Neural progenitor cell (in vitro differentiated cells): ENCODE data around the gene ANXA2. TPM values are rescaled to one million over a fixed set of nuclear protein-coding genes. Genes with fewer than 3 reads are reported as not detected.

ENCODE experiments used
- DNase-seq: peaks from one replicate; pipeline ENCODE4 v3.0.0-alpha.2; 2016; ENCODE audit warnings: low spot score
- H2AFZ ChIP-seq: fragments of 200-600 bp; sonication (generic); replicated peaks from 2 replicates; pipeline ENCODE4 v1.6.1; 2016; ENCODE audit warnings: antibody characterized with exemption
- H3F3A ChIP-seq: fragments of 200-600 bp; sonication (generic); 2 replicates; pipeline ENCODE4 v1.6.1; 2016; ENCODE audit warnings: antibody characterized with exemption, low read depth
- H3K27ac ChIP-seq: fragments of 200-600 bp; sonication (generic); 2 replicates; pipeline ENCODE4 v1.5.1; 2016; ENCODE audit warnings: mild to moderate bottlenecking
- H3K27me3 ChIP-seq: fragments of 200-600 bp; sonication (generic); 2 replicates; pipeline ENCODE4 v1.6.1; 2016; ENCODE audit warnings: mild to moderate bottlenecking, moderate library complexity
- H3K36me3 ChIP-seq: fragments of 200-600 bp; sonication (generic); 2 replicates; pipeline ENCODE4 v1.5.1; 2016
- H3K4me1 ChIP-seq: fragments of 200-600 bp; sonication (generic); 2 replicates; pipeline ENCODE4 v1.6.1; 2016; ENCODE audit warnings: mixed run types
- H3K4me2 ChIP-seq: fragments of 200-600 bp; sonication (generic); 2 replicates; pipeline ENCODE4 v1.6.1; 2016
- H3K4me3 ChIP-seq: fragments of 200-600 bp; sonication (generic); 2 replicates; pipeline ENCODE4 v1.5.1; 2016
- H3K79me2 ChIP-seq: fragments of 200-600 bp; sonication (generic); 2 replicates; pipeline ENCODE4 v1.6.1; 2016; ENCODE audit warnings: low read depth
- H3K9ac ChIP-seq: fragments of 200-600 bp; sonication (generic); 2 replicates; pipeline ENCODE4 v1.6.1; 2016
- H3K9me3 ChIP-seq: fragments of 200-600 bp; sonication (generic); 2 replicates; pipeline ENCODE4 v1.5.1; 2016; ENCODE audit warnings: low read depth
- H4K20me1 ChIP-seq: fragments of 200-600 bp; sonication (generic); 2 replicates; pipeline ENCODE4 v1.6.1; 2016; ENCODE audit warnings: low read depth
- H3K27ac Mint-ChIP-seq: 3 replicates; pipeline ENCODE4 v1.8.0; 2021; ENCODE audit warnings: mixed read lengths
- H3K27me3 Mint-ChIP-seq: 2 replicates; pipeline ENCODE4 v1.8.0; 2022; ENCODE audit warnings: low read depth, mild to moderate bottlenecking, inconsistent platforms, moderate library complexity, mixed read lengths; ENCODE audit not compliant: insufficient read depth
- H3K36me3 Mint-ChIP-seq: 3 replicates; pipeline ENCODE4 v1.8.0; 2021; ENCODE audit warnings: mixed read lengths
- H3K4me1 Mint-ChIP-seq: 3 replicates; pipeline ENCODE4 v1.8.0; 2021; ENCODE audit warnings: mixed read lengths
- H3K4me3 Mint-ChIP-seq: 3 replicates; pipeline ENCODE4 v1.8.0; 2021; ENCODE audit warnings: mild to moderate bottlenecking, moderate library complexity, mixed read lengths
- H3K9me3 Mint-ChIP-seq: 3 replicates; pipeline ENCODE4 v1.8.0; 2020; ENCODE audit warnings: mixed read lengths
- CTCF ChIP-seq: fragments of 200-600 bp; sonication (generic); IDR thresholded peaks from 2 replicates; pipeline ENCODE4 v1.5.1; 2017; ENCODE audit warnings: antibody characterized with exemption, mild to moderate bottlenecking
- EZH2 ChIP-seq: fragments of 200-600 bp; sonication (generic); IDR thresholded peaks from 2 replicates; pipeline ENCODE4 v1.6.1; 2017; ENCODE audit warnings: antibody characterized with exemption, mild to moderate bottlenecking, moderate library complexity
- EZH2phosphoT487 ChIP-seq: fragments of 200-600 bp; sonication (generic); IDR thresholded peaks from 2 replicates; pipeline ENCODE4 v1.6.1; 2017; ENCODE audit warnings: antibody characterized with exemption
- total RNA-seq: library from RNA; depleted of rRNA; stranded (reverse); fragments of >200 nt; gene quantifications from 2 replicates; pipeline ENCODE4 v1.2.3, GENCODE V29; 2015; ENCODE audit warnings: low replicate concordance

Gene ANXA2
- total RNA-seq, 1 donor from 2014 or later: 20.1 TPM

GRCh38 chr15:60399246-60399915, 1.6 kb upstream of the ANXA2 start:
- H3K9me3 ChIP-seq: no peaks in the 10 kb centered on the region
- H3K4me3 ChIP-seq: peak overlapping the region; percentile 70

GRCh38 chr15:60396958-60397771, 621 bp downstream of the ANXA2 start:
- no peaks in the 10 kb centered on the region for H3K79me2 ChIP-seq

More at GRCh38 chr15:60399246-60399915, 1.6 kb upstream of the ANXA2 start:
- Histone ChIP-seq H3K9ac (no peak overlapping the region), H3K36me3 (no peaks in the 10 kb centered on the region), H3K27me3 (peaks cover 62% of the 10 kb centered on the region), H3K4me2 (peak overlapping the region; percentile 96), H3F3A (peaks cover 15% of the 10 kb centered on the region), H2AFZ (peak overlapping the region; percentile 1), H3K27ac (no peak overlapping the region), H3K4me1 (peaks cover 17% of the 10 kb centered on the region), H3K79me2 (no peaks in the 10 kb centered on the region), H4K20me1 (no peaks in the 10 kb centered on the region)
- H3K4me1 Mint-ChIP-seq: peaks cover 55% of the 10 kb centered on the region
- no peak for TF ChIP-seq EZH2phosphoT487
- no peak for TF ChIP-seq EZH2
- TF ChIP-seq CTCF: no peak
- H3K27me3 Mint-ChIP-seq: peaks cover 12% of the 10 kb centered on the region
- DNase-seq: no peak
- H3K36me3 Mint-ChIP-seq: no peaks in the 10 kb centered on the region
- no peaks in the 10 kb centered on the region for H3K9me3 Mint-ChIP-seq
- H3K27ac Mint-ChIP-seq: peak overlapping the region; percentile 93
- peak overlapping the region; percentile 84 for H3K4me3 Mint-ChIP-seq

GRCh38 chr15:60396560-60396957, 1.2 kb downstream of the ANXA2 start:
- no peaks in the 10 kb centered on the region for H4K20me1 ChIP-seq
- no peak for DNase-seq
- peaks cover 90% of the 10 kb centered on the region for H3K27me3 ChIP-seq
- no peak overlapping the region for H3K9ac ChIP-seq
- H3K4me1 ChIP-seq: peaks cover 18% of the 10 kb centered on the region
- H3K9me3 Mint-ChIP-seq: no peaks in the 10 kb centered on the region
- no peak overlapping the region for H3K4me2 ChIP-seq
- H3F3A ChIP-seq: peaks cover 15% of the 10 kb centered on the region
- peak overlapping the region; percentile 87 for H3K4me3 Mint-ChIP-seq
- no peak overlapping the region for H3K27ac ChIP-seq
- TF ChIP-seq CTCF (no peak), EZH2 (no peak), EZH2phosphoT487 (no peak)
- no peak overlapping the region for H3K4me3 ChIP-seq
- H3K27ac Mint-ChIP-seq: no peak overlapping the region
- no peaks in the 10 kb centered on the region for H3K9me3 ChIP-seq
- H3K36me3 ChIP-seq: no peaks in the 10 kb centered on the region
- H3K36me3 Mint-ChIP-seq: no peaks in the 10 kb centered on the region
- H2AFZ ChIP-seq: no peak overlapping the region
- peaks cover 12% of the 10 kb centered on the region for H3K27me3 Mint-ChIP-seq
- no peaks in the 10 kb centered on the region for H3K79me2 ChIP-seq
- peaks cover 77% of the 10 kb centered on the region for H3K4me1 Mint-ChIP-seq

More at GRCh38 chr15:60396958-60397771, 621 bp downstream of the ANXA2 start:
- H2AFZ ChIP-seq: peak overlapping the region; percentile 85
- Mint-ChIP-seq H3K4me3 (peak overlapping the region; percentile 87), H3K4me1 (peaks cover 72% of the 10 kb centered on the region), H3K9me3 (no peaks in the 10 kb centered on the region), H3K27ac (peak overlapping the region; percentile 69), H3K27me3 (peaks cover 12% of the 10 kb centered on the region), H3K36me3 (no peaks in the 10 kb centered on the region)
- peak; percentile 80 for DNase-seq
- TF ChIP-seq CTCF (no peak), EZH2 (peak; percentile 23), EZH2phosphoT487 (no peak)
- no peaks in the 10 kb centered on the region for H3K9me3 ChIP-seq
- peaks cover 15% of the 10 kb centered on the region for H3F3A ChIP-seq
- H3K36me3 ChIP-seq: no peaks in the 10 kb centered on the region
- peaks cover 84% of the 10 kb centered on the region for H3K27me3 ChIP-seq
- no peak overlapping the region for H3K27ac ChIP-seq
- peak overlapping the region; percentile 70 for H3K4me3 ChIP-seq
- H3K4me1 ChIP-seq: peaks cover 17% of the 10 kb centered on the region
- H3K9ac ChIP-seq: no peak overlapping the region
- H3K4me2 ChIP-seq: peak overlapping the region; percentile 96
- no peaks in the 10 kb centered on the region for H4K20me1 ChIP-seq
